ENCODE data around the gene RBBP8NL. TPM values are rescaled to one million over a fixed set of nuclear protein-coding genes. Genes with fewer than 3 reads are reported as not detected.
A peak's percentile ranks its signal among the peaks of the same experiment; 100 is the strongest.

RBBP8NL gene
- total and polyA plus RNA-seq, 2 experiments from 2014 or later, result 0.10 to 1.1 TPM

DNA sequence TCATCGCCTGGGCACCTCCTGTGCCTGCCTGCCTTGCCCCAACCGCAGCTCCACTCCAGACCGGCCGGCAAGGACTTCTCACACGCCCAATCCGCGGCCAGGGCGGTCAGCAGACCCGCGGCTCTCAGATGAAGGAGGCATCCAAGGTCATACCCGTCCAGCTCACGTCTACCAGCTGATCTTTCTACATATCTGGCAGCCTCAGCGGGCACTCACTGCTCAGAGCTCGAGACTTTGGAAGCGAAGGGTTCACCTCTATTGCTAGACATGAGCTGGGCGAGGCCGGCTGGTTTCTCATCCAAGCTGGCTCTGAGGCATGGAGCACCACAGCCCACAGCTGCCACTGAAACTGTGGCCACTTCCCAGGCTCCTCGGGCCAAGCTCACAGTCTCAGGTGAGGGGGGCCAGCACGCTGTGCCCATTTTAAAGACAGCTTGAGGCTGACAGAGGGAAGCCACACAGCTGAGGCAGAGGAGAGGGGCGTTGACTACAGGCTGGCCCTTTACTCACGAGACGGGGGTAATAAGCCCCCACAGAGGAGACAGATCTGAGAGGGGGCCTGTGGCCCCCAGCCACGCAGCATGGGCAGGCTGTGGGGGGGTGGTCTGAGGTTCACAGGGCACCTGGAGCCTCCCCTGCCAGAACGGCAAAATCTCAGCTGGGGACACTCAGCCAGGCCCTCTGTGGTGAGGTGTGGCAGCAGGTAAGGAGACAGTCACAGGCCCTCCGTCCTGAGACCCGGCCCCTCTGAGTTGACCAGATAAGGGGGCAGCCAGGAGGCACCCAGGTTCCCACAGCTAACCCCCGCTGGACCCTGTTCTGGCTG lies 62.2 kb downstream of the RBBP8NL start (continued):
- TF ChIP-seq JUNB (IDR thresholded peaks at IDR 0.05; ENCODE audit: unreplicated experiment) (no peak), NANOG (IDR thresholded peaks at IDR 0.05; ENCODE audit: borderline replicate concordance) (no peak)

DNA sequence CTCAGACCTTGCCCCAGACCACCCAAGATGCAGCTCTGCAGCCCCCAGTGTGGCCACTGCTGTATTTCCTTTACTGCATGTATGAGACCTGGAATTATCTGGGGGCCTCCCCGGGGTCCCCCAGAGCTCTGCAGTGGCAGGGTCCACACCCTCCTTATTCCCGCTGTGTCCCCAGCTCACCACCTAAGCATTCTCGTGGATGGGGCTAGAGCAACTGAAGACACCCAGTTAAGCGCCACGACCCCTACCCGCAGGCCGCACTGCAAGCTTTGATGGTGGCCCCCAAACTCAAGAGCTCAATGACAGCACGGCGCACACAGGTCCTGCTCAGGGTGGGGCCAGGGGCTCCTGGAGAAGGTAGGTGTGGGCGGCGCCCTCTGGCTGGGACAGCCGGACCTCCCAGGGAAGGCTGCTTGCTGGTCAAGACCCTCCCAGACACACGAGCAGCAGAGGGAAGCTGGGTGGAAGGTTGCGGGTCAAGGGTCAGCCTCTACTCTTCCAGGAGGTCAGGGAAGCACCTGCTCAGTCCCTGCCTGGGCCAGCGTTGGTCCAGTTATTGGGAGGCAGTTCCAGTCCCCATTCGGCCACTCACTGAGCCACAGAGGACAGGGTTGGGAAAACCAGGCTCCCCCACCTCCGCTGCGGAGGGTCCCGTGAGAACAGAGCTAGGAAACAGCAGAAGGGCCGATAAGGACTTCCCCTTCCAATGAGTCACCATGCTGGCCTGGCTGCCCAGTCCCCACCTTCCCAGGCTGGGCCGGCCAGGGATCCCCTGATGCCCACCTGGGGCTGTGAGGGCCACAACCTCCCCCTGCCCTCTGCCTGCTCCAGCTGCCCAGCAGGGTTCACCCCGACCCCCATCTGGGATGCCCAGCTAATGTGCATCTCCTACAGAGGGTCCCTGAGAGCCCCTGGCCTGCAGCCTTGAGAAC lies 63.2 kb downstream of the RBBP8NL start:
- DNase-seq (ENCODE audit: low spot score) (peak; percentile 63), ATAC-seq (no peak)
- peaks cover 66% of the 10 kb centered on the region for H3K79me2 ChIP-seq (replicated peaks; ENCODE audit: insufficient read depth)
- no peaks in the 10 kb centered on the region for H3K36me3 ChIP-seq (ENCODE audit: insufficient read depth)
- peaks cover 20% of the 10 kb centered on the region for H3K27me3 Mint-ChIP-seq (ENCODE audit: insufficient read depth, low read depth, poor library complexity)
- no peaks in the 10 kb centered on the region for H3K9me3 Mint-ChIP-seq
- H3K27me3 ChIP-seq (ENCODE audit: insufficient read depth), result no peaks in the 10 kb centered on the region
- no peak overlapping the region for H2AFZ ChIP-seq
- peaks cover 6% of the 10 kb centered on the region for H4K20me1 ChIP-seq (replicated peaks; ENCODE audit: insufficient read depth)
- no peaks in the 10 kb centered on the region for H3K9me2 ChIP-seq (ENCODE audit: insufficient read depth)
- peaks cover 3% of the 10 kb centered on the region; the same call in 2 of the 3 replicates for H3K36me3 Mint-ChIP-seq (ENCODE audit: low read depth)
- peak overlapping the region; percentile 99 for H3K27ac ChIP-seq (ENCODE audit: low read depth)
- H3K4me2 ChIP-seq, result peak overlapping the region; percentile 97
- TF ChIP-seq STAT1 (IDR thresholded peaks at IDR 0.05; ENCODE audit: unreplicated experiment), result no peak
- TF ChIP-seq, protein P1, sequence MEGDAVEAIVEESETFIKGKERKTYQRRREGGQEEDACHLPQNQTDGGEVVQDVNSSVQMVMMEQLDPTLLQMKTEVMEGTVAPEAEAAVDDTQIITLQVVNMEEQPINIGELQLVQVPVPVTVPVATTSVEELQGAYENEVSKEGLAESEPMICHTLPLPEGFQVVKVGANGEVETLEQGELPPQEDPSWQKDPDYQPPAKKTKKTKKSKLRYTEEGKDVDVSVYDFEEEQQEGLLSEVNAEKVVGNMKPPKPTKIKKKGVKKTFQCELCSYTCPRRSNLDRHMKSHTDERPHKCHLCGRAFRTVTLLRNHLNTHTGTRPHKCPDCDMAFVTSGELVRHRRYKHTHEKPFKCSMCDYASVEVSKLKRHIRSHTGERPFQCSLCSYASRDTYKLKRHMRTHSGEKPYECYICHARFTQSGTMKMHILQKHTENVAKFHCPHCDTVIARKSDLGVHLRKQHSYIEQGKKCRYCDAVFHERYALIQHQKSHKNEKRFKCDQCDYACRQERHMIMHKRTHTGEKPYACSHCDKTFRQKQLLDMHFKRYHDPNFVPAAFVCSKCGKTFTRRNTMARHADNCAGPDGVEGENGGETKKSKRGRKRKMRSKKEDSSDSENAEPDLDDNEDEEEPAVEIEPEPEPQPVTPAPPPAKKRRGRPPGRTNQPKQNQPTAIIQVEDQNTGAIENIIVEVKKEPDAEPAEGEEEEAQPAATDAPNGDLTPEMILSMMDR (conservative IDR thresholded peaks at IDR 0.05; ENCODE audit: low read depth in 2 of 2), result peak; percentile 26 to 42; a peak in 2 of 4 replicates
- TF ChIP-seq CREB1 (CRISPR knock-in tag; IDR thresholded peaks at IDR 0.05; ENCODE audit: low read depth), result no peak
- TF ChIP-seq, protein P2, sequence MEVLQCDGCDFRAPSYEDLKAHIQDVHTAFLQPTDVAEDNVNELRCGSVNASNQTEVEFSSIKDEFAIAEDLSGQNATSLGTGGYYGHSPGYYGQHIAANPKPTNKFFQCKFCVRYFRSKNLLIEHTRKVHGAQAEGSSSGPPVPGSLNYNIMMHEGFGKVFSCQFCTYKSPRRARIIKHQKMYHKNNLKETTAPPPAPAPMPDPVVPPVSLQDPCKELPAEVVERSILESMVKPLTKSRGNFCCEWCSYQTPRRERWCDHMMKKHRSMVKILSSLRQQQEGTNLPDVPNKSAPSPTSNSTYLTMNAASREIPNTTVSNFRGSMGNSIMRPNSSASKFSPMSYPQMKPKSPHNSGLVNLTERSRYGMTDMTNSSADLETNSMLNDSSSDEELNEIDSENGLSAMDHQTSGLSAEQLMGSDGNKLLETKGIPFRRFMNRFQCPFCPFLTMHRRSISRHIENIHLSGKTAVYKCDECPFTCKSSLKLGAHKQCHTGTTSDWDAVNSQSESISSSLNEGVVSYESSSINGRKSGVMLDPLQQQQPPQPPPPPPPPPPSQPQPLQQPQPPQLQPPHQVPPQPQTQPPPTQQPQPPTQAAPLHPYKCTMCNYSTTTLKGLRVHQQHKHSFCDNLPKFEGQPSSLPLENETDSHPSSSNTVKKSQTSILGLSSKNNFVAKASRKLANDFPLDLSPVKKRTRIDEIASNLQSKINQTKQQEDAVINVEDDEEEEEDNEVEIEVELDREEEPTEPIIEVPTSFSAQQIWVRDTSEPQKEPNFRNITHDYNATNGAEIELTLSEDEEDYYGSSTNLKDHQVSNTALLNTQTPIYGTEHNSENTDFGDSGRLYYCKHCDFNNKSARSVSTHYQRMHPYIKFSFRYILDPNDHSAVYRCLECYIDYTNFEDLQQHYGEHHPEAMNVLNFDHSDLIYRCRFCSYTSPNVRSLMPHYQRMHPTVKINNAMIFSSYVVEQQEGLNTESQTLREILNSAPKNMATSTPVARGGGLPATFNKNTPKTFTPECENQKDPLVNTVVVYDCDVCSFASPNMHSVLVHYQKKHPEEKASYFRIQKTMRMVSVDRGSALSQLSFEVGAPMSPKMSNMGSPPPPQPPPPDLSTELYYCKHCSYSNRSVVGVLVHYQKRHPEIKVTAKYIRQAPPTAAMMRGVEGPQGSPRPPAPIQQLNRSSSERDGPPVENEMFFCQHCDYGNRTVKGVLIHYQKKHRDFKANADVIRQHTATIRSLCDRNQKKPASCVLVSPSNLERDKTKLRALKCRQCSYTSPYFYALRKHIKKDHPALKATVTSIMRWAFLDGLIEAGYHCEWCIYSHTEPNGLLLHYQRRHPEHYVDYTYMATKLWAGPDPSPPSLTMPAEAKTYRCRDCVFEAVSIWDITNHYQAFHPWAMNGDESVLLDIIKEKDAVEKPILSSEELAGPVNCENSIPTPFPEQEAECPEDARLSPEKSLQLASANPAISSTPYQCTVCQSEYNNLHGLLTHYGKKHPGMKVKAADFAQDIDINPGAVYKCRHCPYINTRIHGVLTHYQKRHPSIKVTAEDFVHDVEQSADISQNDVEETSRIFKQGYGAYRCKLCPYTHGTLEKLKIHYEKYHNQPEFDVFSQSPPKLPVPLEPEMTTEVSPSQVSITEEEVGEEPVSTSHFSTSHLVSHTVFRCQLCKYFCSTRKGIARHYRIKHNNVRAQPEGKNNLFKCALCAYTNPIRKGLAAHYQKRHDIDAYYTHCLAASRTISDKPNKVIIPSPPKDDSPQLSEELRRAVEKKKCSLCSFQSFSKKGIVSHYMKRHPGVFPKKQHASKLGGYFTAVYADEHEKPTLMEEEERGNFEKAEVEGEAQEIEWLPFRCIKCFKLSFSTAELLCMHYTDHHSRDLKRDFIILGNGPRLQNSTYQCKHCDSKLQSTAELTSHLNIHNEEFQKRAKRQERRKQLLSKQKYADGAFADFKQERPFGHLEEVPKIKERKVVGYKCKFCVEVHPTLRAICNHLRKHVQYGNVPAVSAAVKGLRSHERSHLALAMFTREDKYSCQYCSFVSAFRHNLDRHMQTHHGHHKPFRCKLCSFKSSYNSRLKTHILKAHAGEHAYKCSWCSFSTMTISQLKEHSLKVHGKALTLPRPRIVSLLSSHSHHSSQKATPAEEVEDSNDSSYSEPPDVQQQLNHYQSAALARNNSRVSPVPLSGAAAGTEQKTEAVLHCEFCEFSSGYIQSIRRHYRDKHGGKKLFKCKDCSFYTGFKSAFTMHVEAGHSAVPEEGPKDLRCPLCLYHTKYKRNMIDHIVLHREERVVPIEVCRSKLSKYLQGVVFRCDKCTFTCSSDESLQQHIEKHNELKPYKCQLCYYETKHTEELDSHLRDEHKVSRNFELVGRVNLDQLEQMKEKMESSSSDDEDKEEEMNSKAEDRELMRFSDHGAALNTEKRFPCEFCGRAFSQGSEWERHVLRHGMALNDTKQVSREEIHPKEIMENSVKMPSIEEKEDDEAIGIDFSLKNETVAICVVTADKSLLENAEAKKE (CRISPR knock-in tag; IDR thresholded peaks at IDR 0.05), result no peak
- no peak for TF ChIP-seq JUNB (IDR thresholded peaks at IDR 0.05; ENCODE audit: unreplicated experiment)
- peak overlapping the region; percentile 67; the same call in 1 of the 3 replicates for H3K4me3 Mint-ChIP-seq
- peaks cover 30% of the 10 kb centered on the region for H3F3A ChIP-seq (replicated peaks; ENCODE audit: low read depth)
- H3K4me1 ChIP-seq (ENCODE audit: insufficient read depth), result peaks cover 56% of the 10 kb centered on the region
- peak overlapping the region; percentile 88; the same call in 1 of the 2 replicates for H3K4me3 ChIP-seq
- H3K4me1 Mint-ChIP-seq, result peaks cover 47% of the 10 kb centered on the region
- H3K27ac Mint-ChIP-seq, result peak overlapping the region; percentile 77

All from GM23338 (cell line).